Neutrophil (primary cell): ENCODE measurements around the gene LRRC8D.

ENCODE experiments used
- H3K27ac ChIP-seq: fragments of 200-600 bp; sonication (generic); 2 replicates; pipeline ENCODE4 v1.5.1; 2016; ENCODE audit warnings: mild to moderate bottlenecking, moderate library complexity
- H3K27me3 ChIP-seq: fragments of 200-600 bp; sonication (generic); 2 replicates; pipeline ENCODE4 v1.6.0; 2016; ENCODE audit warnings: mild to moderate bottlenecking
- H3K36me3 ChIP-seq: fragments of 200-600 bp; sonication (generic); 2 replicates; pipeline ENCODE4 v1.5.1; 2017
- H3K4me1 ChIP-seq, 2 experiments: fragments of 200-600 bp in 1 of 2; sonication (generic) in 1 of 2; 1 replicate in 1 of 2; 2 replicates in 1 of 2; pipeline versions ENCODE4 v1.5.1 to v1.6.1; 2013 to 2016; ENCODE audit warnings: low read depth in 1 of 2, low read length in 1 of 2, mild to moderate bottlenecking in 1 of 2, moderate library complexity in 1 of 2; ENCODE audit not compliant: control insufficient read depth in 1 of 2, insufficient read depth in 1 of 2
- H3K4me3 ChIP-seq, 2 experiments: fragments of 200-600 bp in 1 of 2; sonication (generic) in 1 of 2; 1 replicate in 1 of 2; 2 replicates in 1 of 2; pipeline ENCODE4 v1.5.1; 2013 to 2016; ENCODE audit warnings: low read depth in 1 of 2, low read length in 1 of 2, mild to moderate bottlenecking in 1 of 2, moderate library complexity in 1 of 2
- H3K9me3 ChIP-seq: fragments of 200-600 bp; sonication (generic); 2 replicates; pipeline ENCODE4 v1.5.1; 2016
- CTCF ChIP-seq: fragments of 200-600 bp; sonication (generic); IDR thresholded peaks from 2 replicates; pipeline ENCODE4 v1.5.1; 2016; ENCODE audit warnings: antibody characterized with exemption

Gene LRRC8D

GRCh38 chr1:89962024-89962741 lies 141.4 kb downstream of the LRRC8D start:
- Histone ChIP-seq H3K27me3 (no peaks in the 10 kb centered on the region), H3K9me3 (no peaks in the 10 kb centered on the region), H3K27ac (no peak overlapping the region), H3K36me3 (no peaks in the 10 kb centered on the region), H3K4me1 (no peaks in the 10 kb centered on the region), H3K4me3 (no peak overlapping the region)
- TF ChIP-seq CTCF: no peak

- no peaks in the 10 kb centered on the region for H3K9me3 ChIP-seq
Measured at GRCh38 chr1:89962742-89963075, 141.9 kb downstream of the LRRC8D start.

GRCh38 chr1:89965193-89965768 lies 144.4 kb downstream of the LRRC8D start:
- Histone ChIP-seq H3K27ac (no peak overlapping the region), H3K9me3 (no peaks in the 10 kb centered on the region), H3K27me3 (no peaks in the 10 kb centered on the region), H3K36me3 (no peaks in the 10 kb centered on the region), H3K4me1 (no peaks in the 10 kb centered on the region), H3K4me3 (no peak overlapping the region)
- no peak for TF ChIP-seq CTCF

More at GRCh38 chr1:89962742-89963075, 141.9 kb downstream of the LRRC8D start:
- no peaks in the 10 kb centered on the region for H3K4me1 ChIP-seq
- H3K27ac ChIP-seq: no peak overlapping the region
- H3K4me3 ChIP-seq: no peak overlapping the region
- TF ChIP-seq CTCF: no peak
- no peaks in the 10 kb centered on the region for H3K27me3 ChIP-seq
- H3K36me3 ChIP-seq: no peaks in the 10 kb centered on the region

- H3K4me3 ChIP-seq: no peak overlapping the region
- no peaks in the 10 kb centered on the region for H3K9me3 ChIP-seq
- H3K36me3 ChIP-seq: no peaks in the 10 kb centered on the region
- no peak overlapping the region for H3K27ac ChIP-seq
- no peak for TF ChIP-seq CTCF
- H3K27me3 ChIP-seq: no peaks in the 10 kb centered on the region
- no peaks in the 10 kb centered on the region for H3K4me1 ChIP-seq
Measured at GRCh38 chr1:89966656-89967055, 145.8 kb downstream of the LRRC8D start.

- Histone ChIP-seq H3K27me3 (no peaks in the 10 kb centered on the region), H3K9me3 (no peaks in the 10 kb centered on the region), H3K27ac (no peak overlapping the region), H3K4me1 (peaks cover 0 to 5% of the 10 kb centered on the region in 2 experiments), H3K36me3 (no peaks in the 10 kb centered on the region), H3K4me3 (no peak overlapping the region)
- TF ChIP-seq CTCF: no peak
Measured at GRCh38 chr1:89971600-89971999, 150.8 kb downstream of the LRRC8D start.
